Epithelial cell of proximal tubule (primary cell): ENCODE results near the gene CRPPA. TPM values are rescaled to one million over a fixed set of nuclear protein-coding genes. Genes with fewer than 3 reads are reported as not detected.

ENCODE experiments used
- DNase-seq: peaks from one replicate; pipeline ENCODE4 v3.0.0-alpha.2; 2011; ENCODE audit warnings: low read depth
- H3K4me3 ChIP-seq: 2 replicates; pipeline ENCODE4 v1.5.1; 2011; ENCODE audit warnings: low read depth, mild to moderate bottlenecking, low read length
- total RNA-seq: library from RNA; depleted of rRNA; stranded (reverse); fragments of >200 nt; gene quantifications from 2 replicates; pipeline ENCODE4 v1.2.3, GENCODE V29; 2015
- TF ChIP-seq, protein P1 (sequence below): conservative IDR thresholded peaks from 2 replicates; pipeline ENCODE4 v1.5.1; 2012; ENCODE audit warnings: low read depth, mild to moderate bottlenecking, low read length

CRPPA gene
- total RNA-seq, 1 donor from 2014 or later: 0.52 TPM

DNA sequence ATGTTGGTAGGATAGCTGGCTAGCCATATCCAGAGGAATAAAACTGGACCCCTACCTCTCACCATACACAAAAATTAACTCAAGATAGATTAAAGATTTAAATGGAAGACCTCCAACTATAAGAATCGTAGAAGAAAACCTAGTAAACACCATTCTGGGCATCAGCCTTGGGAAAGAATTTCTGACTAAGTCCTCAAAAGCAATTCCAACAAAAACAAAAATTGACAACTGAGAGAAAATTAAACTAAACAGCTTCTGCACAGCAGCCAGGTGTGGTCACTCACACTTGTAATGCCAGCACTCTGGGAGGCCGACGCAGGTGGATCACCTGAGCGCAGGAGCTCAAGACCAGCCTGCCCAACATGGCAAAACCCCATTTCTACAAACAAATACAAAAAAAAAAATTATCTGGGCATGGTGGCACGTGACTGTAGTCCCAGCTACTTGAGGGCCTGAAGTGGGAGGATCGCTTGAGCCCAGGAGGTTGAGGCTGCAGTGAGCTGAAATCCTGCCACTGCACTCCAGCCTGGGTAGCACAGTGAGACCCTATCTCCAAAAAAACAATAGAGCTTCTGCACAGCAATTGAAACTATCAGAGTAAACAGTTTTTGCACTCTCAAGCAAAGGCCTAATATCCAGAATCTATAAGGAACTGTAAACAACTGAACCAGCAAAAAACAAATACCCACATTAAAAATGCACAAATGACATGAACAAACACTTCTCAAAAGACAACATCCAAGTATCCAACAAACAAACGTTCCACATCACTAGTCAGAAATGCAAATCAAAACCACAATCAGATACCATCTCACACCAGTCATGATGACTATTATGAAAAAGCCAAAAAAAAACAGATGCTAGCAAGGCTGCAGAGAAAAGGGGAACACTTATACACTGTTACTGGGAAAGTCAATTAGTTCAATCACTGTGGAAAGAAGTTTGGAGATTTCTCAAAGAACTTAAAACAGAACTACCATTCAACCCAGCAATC lies 4.8 kb downstream of the CRPPA start:
- TF ChIP-seq, protein P1, sequence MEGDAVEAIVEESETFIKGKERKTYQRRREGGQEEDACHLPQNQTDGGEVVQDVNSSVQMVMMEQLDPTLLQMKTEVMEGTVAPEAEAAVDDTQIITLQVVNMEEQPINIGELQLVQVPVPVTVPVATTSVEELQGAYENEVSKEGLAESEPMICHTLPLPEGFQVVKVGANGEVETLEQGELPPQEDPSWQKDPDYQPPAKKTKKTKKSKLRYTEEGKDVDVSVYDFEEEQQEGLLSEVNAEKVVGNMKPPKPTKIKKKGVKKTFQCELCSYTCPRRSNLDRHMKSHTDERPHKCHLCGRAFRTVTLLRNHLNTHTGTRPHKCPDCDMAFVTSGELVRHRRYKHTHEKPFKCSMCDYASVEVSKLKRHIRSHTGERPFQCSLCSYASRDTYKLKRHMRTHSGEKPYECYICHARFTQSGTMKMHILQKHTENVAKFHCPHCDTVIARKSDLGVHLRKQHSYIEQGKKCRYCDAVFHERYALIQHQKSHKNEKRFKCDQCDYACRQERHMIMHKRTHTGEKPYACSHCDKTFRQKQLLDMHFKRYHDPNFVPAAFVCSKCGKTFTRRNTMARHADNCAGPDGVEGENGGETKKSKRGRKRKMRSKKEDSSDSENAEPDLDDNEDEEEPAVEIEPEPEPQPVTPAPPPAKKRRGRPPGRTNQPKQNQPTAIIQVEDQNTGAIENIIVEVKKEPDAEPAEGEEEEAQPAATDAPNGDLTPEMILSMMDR: no peak
- peak; percentile 48 for DNase-seq
- no peak overlapping the region for H3K4me3 ChIP-seq

DNA sequence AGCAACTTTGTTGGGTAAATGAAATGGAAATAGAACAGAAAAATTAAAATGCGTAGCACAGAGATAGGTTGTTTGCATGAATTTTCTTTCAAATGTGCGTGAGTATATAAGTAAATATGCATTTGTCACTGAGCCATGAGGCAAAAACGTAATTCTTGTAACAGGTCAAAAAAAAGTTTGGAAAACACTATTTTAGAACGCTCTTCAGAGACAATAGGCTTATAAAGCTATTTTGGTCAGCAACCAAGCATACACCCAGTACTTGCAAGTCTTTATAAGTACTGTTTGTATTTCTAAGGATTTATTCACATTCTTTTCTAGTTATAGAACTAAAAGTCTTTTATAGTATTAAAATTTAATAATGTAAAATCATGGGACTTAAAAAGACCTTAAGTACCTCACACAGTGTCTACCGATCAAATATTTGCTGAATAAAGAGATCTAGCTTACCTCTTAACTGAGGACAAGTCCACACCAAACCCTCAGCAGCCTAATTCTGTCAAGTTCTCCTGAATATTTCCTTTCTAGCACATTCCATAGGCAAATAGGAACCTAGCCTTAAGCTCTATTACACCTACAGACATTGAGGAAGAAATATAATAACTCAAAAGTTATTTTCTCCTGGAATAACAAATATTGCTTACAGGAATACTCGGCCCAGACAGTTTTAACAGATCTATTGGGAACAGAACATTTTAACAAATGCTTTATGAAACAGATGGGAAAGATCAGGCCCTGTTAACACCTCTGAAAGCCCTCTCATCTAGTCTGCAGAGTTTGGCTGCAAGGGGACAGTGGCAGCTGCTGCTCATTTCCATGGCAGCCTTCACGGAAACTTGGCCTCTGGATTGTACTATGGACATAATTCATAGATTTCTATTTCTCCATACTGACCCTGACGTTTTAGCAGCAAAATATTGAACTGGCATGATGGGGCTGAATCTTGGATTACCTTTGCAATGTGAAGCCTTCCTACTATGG lies 8.8 kb downstream of the CRPPA start:
- TF ChIP-seq, protein P1: no peak
- no peak overlapping the region for H3K4me3 ChIP-seq
- no peak for DNase-seq

DNA sequence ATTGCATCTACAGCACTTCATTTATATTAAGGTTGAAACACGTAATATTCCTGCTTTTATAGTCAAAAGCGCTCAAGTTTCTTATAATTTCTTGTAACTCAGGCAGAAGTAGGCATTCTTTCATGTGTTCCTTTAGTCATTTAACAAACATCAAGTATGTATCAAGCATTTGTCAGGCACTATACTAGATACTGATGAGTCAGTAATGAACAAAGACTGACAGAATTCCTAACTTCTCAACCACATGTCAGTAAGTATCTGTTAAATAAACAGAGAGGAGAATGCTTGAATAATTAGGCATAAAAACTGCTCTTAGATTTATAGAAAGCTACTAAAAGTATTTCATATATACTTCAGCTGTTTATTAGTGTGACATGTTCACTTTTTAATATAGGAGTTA lies 9.9 kb downstream of the CRPPA start:
- no peak for DNase-seq
- TF ChIP-seq, protein P1: no peak
- H3K4me3 ChIP-seq: no peak overlapping the region

DNA sequence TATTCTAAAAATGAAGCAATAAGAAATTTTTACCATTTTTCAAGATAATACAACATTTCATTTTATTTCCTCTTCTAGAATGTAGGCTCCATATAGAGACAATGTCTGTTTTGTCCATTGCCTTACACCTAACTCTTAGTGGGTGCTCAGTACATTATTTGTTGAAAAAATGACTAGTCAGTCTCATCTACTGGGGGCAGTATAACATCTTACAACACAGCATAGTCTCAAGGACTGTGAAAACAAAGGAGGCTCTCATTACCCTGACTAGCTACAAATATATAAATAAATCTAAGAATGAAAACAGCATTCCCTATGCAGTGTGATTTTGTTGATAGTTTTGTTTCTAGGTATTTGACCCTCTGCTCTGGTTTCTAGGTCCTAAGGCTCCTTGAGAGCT lies 11.6 kb downstream of the CRPPA start:
- TF ChIP-seq, protein P1: no peak
- no peak for DNase-seq
- H3K4me3 ChIP-seq: no peak overlapping the region

DNA sequence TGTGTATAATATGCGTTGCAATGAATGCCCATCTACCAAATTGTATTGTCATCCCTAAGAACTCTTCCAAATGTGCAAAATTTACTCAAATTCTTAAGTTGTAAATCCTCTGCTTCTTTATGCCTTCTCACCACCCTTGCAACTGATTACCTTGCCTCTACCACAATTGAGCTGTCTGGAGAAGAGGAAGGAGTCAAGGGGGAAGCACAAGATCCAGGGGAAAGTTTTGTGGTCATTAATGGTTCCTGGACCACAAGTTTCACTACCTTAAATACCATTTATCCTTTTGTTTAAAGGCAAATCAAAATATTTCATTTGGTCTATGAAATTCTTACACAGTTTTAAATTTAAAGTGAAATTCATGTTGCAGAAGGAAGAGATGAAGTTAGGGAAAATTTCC lies 16.7 kb downstream of the CRPPA start:
- DNase-seq: no peak

DNA sequence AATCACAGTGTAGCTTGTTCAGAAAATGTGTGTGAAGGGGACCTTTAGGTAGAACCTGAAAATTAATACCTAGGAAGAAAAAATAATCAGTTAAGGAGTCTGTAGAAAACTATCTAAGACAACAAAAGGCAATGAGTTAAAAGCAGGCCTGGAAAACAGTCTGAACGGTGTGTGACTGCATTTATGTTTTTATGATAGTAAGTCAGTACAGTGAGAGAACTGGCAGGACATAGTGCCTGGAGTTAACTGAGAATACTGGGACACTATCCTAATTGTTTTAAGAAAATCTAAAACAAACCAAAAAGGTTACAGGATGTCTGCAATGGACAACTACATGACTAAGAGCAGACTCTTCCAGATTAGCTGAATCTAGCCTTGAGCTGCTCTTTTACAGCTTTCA lies 17.9 kb downstream of the CRPPA start:
- TF ChIP-seq, protein P1: no peak

More for the DNA sequence above, 16.7 kb downstream of the CRPPA start:
- H3K4me3 ChIP-seq: no peak overlapping the region
- TF ChIP-seq, protein P1: no peak

More for the DNA sequence above, 17.9 kb downstream of the CRPPA start:
- no peak overlapping the region for H3K4me3 ChIP-seq
- no peak for DNase-seq
